Heart right ventricle (tissue), 16 donors: ENCODE data around the gene PLS3. TPM values are rescaled to one million over a fixed set of nuclear protein-coding genes. Genes with fewer than 3 reads are reported as not detected.
"Not testable (repeated sequence)": the region's sequence is repeated elsewhere in the genome, so short reads cannot be mapped to it uniquely, and the experiment has no call there.

Experiments
- ATAC-seq, 8 donors: fragments of 200-7000 bp; cut with Tn5 transposase; one replicate each; pipeline ENCODE4 v1.9.1; 2020; ENCODE audit warnings: mild to moderate bottlenecking in 8 of 8, moderate library complexity in 8 of 8, moderate number of reproducible peaks in 1 of 8
- DNase-seq, 2 donors: peaks; one replicate each; pipeline ENCODE4 v3.0.0-alpha.2; 2020
- H3K27ac ChIP-seq, 10 donors: fragments of 200-600 bp; sonication (generic) in 2 of 10; one replicate each; pipeline versions ENCODE4 v1.5.0 to v1.8.0; 2020 to 2022; ENCODE audit warnings: mild to moderate bottlenecking in 3 of 10
- H3K27me3 ChIP-seq, 7 donors: fragments of 200-600 bp; one replicate each; pipeline ENCODE4 v1.8.0; 2021 to 2022; ENCODE audit warnings: mild to moderate bottlenecking in 2 of 7
- H3K36me3 ChIP-seq, 9 donors: fragments of 200-600 bp; sonication (generic) in 1 of 9; one replicate each; pipeline versions ENCODE4 v1.5.0 to v1.8.0; 2020 to 2022; ENCODE audit warnings: mild to moderate bottlenecking in 2 of 9
- H3K4me1 ChIP-seq, 9 donors: fragments of 200-600 bp; sonication (generic) in 1 of 9; one replicate each; pipeline versions ENCODE4 v1.5.0 to v1.8.0; 2020 to 2022; ENCODE audit warnings: mild to moderate bottlenecking in 4 of 9
- H3K4me3 ChIP-seq, 10 donors: fragments of 200-600 bp; sonication (generic) in 2 of 10; one replicate each; pipeline versions ENCODE4 v1.5.0 to v1.8.0; 2020 to 2022; ENCODE audit warnings: mild to moderate bottlenecking in 7 of 10, moderate library complexity in 2 of 10
- H3K9me3 ChIP-seq, 11 donors: fragments of 200-600 bp in 10 of 11; sonication (generic) in 2 of 11; one replicate each; pipeline versions ENCODE4 v1.5.0 to v1.8.0; 2013 to 2022; ENCODE audit warnings: mild to moderate bottlenecking in 2 of 11, control low read depth in 1 of 11, moderate library complexity in 1 of 11
- WGBS, 2 donors: extraction: QIAGEN DNeasy Blood & Tissue Kit; methylation state at CpG; one replicate each; pipeline ENCODE4 v1.1.7; 2013; ENCODE audit warnings: inconsistent platforms in 1 of 2; 5-methylcytosine and 5-hydroxymethylcytosine counted together
- intact Hi-C, 10 donors: fragments of 100-400 bp; cut with DNase I; formaldehyde crosslinking; loops; one replicate each; pipeline versions ENCODE4 v1.11.1 to v1.14.2; 2022
- polyA plus RNA-seq, 2 donors: library from polyadenylated mRNA; stranded (reverse); fragments of 200-250 nt; gene quantifications; one replicate each; pipeline ENCODE4 v1.2.3, GENCODE V29; 2013
- total RNA-seq, 10 donors: library from RNA; stranded (reverse); fragmentation: NEBNext Ultra II Directional in 3 of 10; extraction: Animal tissue kit (Norgen Biotek cat#: 25700) in 3 of 10; gene quantifications; one replicate each; pipeline versions ENCODE4 v1.2.1 to v1.2.4, GENCODE V29; 2021 to 2023
- TF ChIP-seq, protein P1 (sequence below), 9 donors: fragments of 200-600 bp; sonication (generic) in 2 of 9; IDR thresholded peaks; one replicate each; pipeline versions ENCODE4 v1.5.0 to v1.8.0; 2021 to 2022; ENCODE audit warnings: antibody characterized with exemption in 9 of 9, mild to moderate bottlenecking in 5 of 9, moderate library complexity in 1 of 9
- donor health status: Arrhythmogenic right ventricular cardiomyopathy.
- donor health status: ischemic (EF 13 %, LVEDD 7.1; RV severe dilation, severe dysfunction).
- donor health status: healthy with polysubstance abuse.
- donor health status: DM: no; HTN: yes; CAD: no.
- donor health status: DM: no; HTN: no; CAD: no.
- donor health status: ischemic (EF 25% LVEDD 6.9; RV normal size, moderate dysfunction).
- donor health status: ischemic (EF 25% LVEDD 5.7; RV mildly dilated, moderate dysfunction).
- donor health status: healthy.
- donor health status: DM: yes; HTN: yes; CAD: no.
- donor health status: Ischemic cardiomyopathy.
- donor health status: ischemic (EF 35%, LVEDD 5.7; RV mildly dilated, moderate dysfunction).
- donor health status: nonischemic (EF 11% LVEDD 7.7; RV severe dilation, severe dysfunction).
- donor health status: DM: yes; HTN: yes; CAD: no.
- donor health status: PGD.
- donor health status: ischemic (EF 29% LVEDD 5.4; RV normal size, mild dysfunction).
- donor health status: nonischemic (EF 23%, LVEDD 6.1; RV moderate dilation, normal function).

The PLS3 gene
- total and polyA plus RNA-seq, 12 donors, result 29.7 to 56.9 (median 38.0) TPM

DNA sequence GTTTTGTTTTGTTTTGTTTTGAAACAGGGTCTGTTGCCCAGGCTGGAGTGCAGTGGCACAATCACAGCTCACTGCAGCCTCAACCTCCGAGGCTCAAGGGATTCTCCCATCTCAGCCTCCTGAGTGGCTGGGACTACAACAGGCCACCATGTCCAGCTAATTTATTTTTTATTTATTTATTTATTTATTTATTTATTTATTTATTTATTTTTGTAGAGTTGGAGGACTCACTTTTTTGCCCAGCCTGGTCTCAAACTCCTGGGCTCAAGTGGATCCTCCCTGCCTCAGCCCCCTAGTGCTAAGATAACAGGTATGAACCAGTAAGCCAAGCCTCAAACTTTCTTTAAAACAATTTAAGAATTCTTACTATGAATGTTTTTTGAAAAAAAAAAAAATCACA lies 26.6 kb upstream of the PLS3 start:
- Histone ChIP-seq H3K4me3 (no peak overlapping the region), H3K27me3 (peaks cover 0 to 45% (median 0%) of the 10 kb centered on the region in 7 donors), H3K36me3 (no peaks in the 10 kb centered on the region), H3K9me3 (peaks cover 0 to 6% (median 0%) of the 10 kb centered on the region in 11 donors), H3K4me1 (no peaks in the 10 kb centered on the region), H3K27ac (no peak overlapping the region)
- 90 to 100% methylated on average over 1 of the region's 1 CpG for WGBS, 2 donors
- intact Hi-C loops, result no loop called here
- ATAC-seq (no peak), DNase-seq (no peak)
- TF ChIP-seq, protein P1, sequence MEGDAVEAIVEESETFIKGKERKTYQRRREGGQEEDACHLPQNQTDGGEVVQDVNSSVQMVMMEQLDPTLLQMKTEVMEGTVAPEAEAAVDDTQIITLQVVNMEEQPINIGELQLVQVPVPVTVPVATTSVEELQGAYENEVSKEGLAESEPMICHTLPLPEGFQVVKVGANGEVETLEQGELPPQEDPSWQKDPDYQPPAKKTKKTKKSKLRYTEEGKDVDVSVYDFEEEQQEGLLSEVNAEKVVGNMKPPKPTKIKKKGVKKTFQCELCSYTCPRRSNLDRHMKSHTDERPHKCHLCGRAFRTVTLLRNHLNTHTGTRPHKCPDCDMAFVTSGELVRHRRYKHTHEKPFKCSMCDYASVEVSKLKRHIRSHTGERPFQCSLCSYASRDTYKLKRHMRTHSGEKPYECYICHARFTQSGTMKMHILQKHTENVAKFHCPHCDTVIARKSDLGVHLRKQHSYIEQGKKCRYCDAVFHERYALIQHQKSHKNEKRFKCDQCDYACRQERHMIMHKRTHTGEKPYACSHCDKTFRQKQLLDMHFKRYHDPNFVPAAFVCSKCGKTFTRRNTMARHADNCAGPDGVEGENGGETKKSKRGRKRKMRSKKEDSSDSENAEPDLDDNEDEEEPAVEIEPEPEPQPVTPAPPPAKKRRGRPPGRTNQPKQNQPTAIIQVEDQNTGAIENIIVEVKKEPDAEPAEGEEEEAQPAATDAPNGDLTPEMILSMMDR (IDR thresholded peaks at IDR 0.05), result no peak

DNA sequence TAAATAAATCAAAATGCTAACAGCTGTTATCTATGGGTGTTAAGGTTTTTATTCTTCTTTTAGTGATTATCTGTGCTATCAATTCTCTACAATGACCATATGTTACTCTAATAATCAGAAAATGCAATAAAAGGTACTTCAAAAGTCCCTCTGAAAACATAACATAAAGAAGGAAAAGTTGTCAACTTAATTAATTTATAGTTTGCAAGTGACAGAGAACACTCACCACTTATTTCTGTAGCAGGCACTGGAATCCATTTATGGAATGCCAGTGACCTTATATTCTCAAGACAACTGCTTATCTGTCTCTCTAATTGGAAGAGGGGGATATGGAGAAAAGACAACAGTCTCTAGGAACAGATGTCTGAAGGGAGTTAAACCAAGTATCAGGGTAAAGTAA lies 25.6 kb upstream of the PLS3 start:
- TF ChIP-seq, protein P1 (IDR thresholded peaks at IDR 0.05), result no peak
- intact Hi-C loops, result no loop called here
- H3K27ac ChIP-seq, result no peak overlapping the region
- peaks cover 0 to 6% (median 0%) of the 10 kb centered on the region in 11 donors for H3K9me3 ChIP-seq
- H3K4me1 ChIP-seq, result no peaks in the 10 kb centered on the region
- no peak overlapping the region for H3K4me3 ChIP-seq
- no peak for ATAC-seq
- no peaks in the 10 kb centered on the region for H3K36me3 ChIP-seq
- DNase-seq, result no peak
- H3K27me3 ChIP-seq, result peaks cover 0 to 36% (median 0%) of the 10 kb centered on the region in 7 donors

DNA sequence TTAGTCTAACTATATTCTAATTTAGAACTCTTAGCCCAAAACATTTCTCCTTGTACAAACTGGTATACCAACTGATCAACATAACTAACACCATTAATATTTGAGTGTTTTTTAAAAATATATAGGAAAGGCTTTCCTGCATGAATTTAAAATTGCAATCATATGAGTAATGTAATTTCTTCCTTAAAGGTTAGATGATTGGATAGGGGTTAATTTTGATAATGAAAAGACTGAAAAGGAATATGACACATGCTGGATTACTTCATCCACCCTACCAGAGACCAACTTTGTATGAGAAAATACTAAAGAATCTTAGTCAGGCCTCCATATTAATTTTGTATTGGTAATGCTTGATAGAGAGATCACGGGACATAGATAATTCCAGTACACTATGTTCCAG lies 25.1 kb upstream of the PLS3 start:
- Histone ChIP-seq H3K36me3 (no peaks in the 10 kb centered on the region), H3K9me3 (peaks cover 0 to 6% (median 0%) of the 10 kb centered on the region in 11 donors), H3K27ac (no peak overlapping the region), H3K4me1 (no peaks in the 10 kb centered on the region), H3K4me3 (no peak overlapping the region), H3K27me3 (peaks cover 0 to 32% (median 0%) of the 10 kb centered on the region in 7 donors)
- TF ChIP-seq, protein P1 (IDR thresholded peaks at IDR 0.05), result no peak
- 67 to 86% methylated on average over 1 of the region's 1 CpG for WGBS, 2 donors
- intact Hi-C loops, result no loop called here
- no peak for ATAC-seq
- no peak for DNase-seq

DNA sequence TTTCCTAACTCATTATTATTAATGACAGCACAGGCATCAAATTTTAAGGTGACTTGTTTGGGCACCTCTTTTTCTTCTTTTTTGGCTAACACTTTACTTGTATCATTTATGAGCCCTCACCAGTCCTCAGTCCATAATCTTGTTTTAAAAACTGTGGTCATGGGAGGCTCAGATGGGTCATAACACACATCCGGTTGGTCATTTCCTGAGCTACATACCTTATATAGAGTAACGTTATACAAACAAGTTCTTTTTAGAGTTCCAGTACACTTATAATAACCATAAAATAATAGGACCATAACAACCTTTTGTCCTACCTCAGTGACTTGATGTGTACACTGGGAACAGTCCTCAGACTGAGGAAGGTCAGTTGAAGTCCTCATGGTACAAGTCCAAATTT lies 21.1 kb upstream of the PLS3 start:
- 68 to 78% methylated on average over 2 of the region's 2 CpGs for WGBS, 2 donors

DNA sequence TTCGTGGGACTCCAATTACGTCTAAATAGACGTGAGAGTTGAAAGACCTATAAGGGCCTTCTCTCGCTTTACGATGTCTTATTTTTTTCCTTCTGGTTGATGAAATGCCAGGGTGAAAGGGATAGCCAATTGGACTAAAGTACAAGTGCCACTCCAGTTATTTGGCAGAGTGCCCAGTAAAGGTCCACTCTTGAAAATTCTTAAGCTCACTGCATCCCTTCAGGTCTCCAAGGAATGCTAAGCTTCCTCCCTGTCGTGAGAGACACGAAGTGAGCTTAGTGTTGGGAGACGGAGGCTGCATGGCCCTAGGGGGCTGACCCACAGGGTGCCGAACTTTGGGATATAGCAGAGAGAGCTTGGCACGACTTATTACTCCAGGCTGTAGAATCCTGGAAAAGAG lies 19.9 kb upstream of the PLS3 start:
- H3K27ac ChIP-seq, intact Hi-C loops, H3K36me3 ChIP-seq, ATAC-seq, H3K9me3 ChIP-seq, H3K4me1 ChIP-seq, DNase-seq, H3K4me3 ChIP-seq: not testable (repeated sequence)
- 51 to 62% methylated on average over 10 of the region's 10 CpGs for WGBS, 2 donors
- peaks cover 0 to 35% (median 0%) of the 10 kb centered on the region in 7 donors for H3K27me3 ChIP-seq

More for the DNA sequence above, 21.1 kb upstream of the PLS3 start:
- Histone ChIP-seq H3K4me1 (no peaks in the 10 kb centered on the region), H3K27me3 (peaks cover 0 to 31% (median 0%) of the 10 kb centered on the region in 7 donors), H3K9me3 (peaks cover 0 to 6% (median 0%) of the 10 kb centered on the region in 11 donors), H3K4me3 (no peak overlapping the region), H3K27ac (no peak overlapping the region), H3K36me3 (no peaks in the 10 kb centered on the region)
- no peak for DNase-seq
- TF ChIP-seq, protein P1 (IDR thresholded peaks at IDR 0.05), result no peak
- intact Hi-C loops, result no loop called here
- no peak for ATAC-seq
